Measurements from ENCODE around the gene PCDHB7.
"Not testable (repeated sequence)": the region's sequence is repeated elsewhere in the genome, so short reads cannot be mapped to it uniquely, and the experiment has no call there.

- not testable (repeated sequence) for TF ChIP-seq EZH2 (IDR thresholded peaks at IDR 0.05; ENCODE audit: low read length, missing control alignments); CTCF (conservative IDR thresholded peaks at IDR 0.05 in 1 of 2, IDR thresholded peaks at IDR 0.05 in 1 of 2; ENCODE audit: low read depth in 1 of 2, low read length in 2 of 2)
Observed at GRCh38 chr5:141201126-141201525, 28.7 kb downstream of the PCDHB7 start.
